H7 (cell line): Measurements from ENCODE around the gene LYRM9. TPM values are rescaled to one million over a fixed set of nuclear protein-coding genes. Genes with fewer than 3 reads are reported as not detected.
"Not testable (repeated sequence)": the region's sequence is repeated elsewhere in the genome, so short reads cannot be mapped to it uniquely, and the experiment has no call there.

Source experiments
- DNase-seq: peaks from one replicate; pipeline ENCODE4 v3.0.0; 2012
- H3K27me3 ChIP-seq: 2 replicates; pipeline ENCODE4 v1.6.0; 2011; ENCODE audit warnings: mild to moderate bottlenecking, low read length; ENCODE audit not compliant: control insufficient read depth, insufficient read depth
- H3K36me3 ChIP-seq: replicated peaks from 2 replicates; pipeline ENCODE4 v1.5.1; 2011; ENCODE audit warnings: low read length; ENCODE audit not compliant: control insufficient read depth, insufficient read depth
- H3K4me3 ChIP-seq: 2 replicates; pipeline ENCODE4 v1.5.1; 2011; ENCODE audit warnings: low read depth, mild to moderate bottlenecking, control low read depth, low read length, moderate library complexity; ENCODE audit not compliant: insufficient read depth
- total RNA-seq: library from RNA; depleted of rRNA; stranded (reverse); fragments of >200 nt; shearing (Covaris generic); gene quantifications from 2 replicates; pipeline ENCODE4 v1.2.3, GENCODE V29; 2014

The LYRM9 gene
- total RNA-seq, 1 experiment from 2014 or later, result 3.4 TPM

GRCh38 chr17:27896701-27897100 is 3.5 kb upstream of the LYRM9 start:
- H3K36me3 ChIP-seq, result no peaks in the 10 kb centered on the region
- no peak overlapping the region for H3K4me3 ChIP-seq
- H3K27me3 ChIP-seq, result 0 out of 2 replicates have a peak, but pooled peaks cover 1% of the 10 kb centered on the region
- DNase-seq, result no peak

GRCh38 chr17:27895940-27896535 is 2.9 kb upstream of the LYRM9 start:
- H3K27me3 ChIP-seq, result 0 out of 2 replicates have a peak, but pooled peaks cover 1% of the 10 kb centered on the region
- no peak overlapping the region for H3K4me3 ChIP-seq
- H3K36me3 ChIP-seq, result no peaks in the 10 kb centered on the region
- DNase-seq, result no peak

- Histone ChIP-seq H3K27me3 (0 out of 2 replicates have a peak, but pooled peaks cover 1% of the 10 kb centered on the region), H3K4me3 (no peak overlapping the region), H3K36me3 (no peaks in the 10 kb centered on the region)
- no peak for DNase-seq
Measured at GRCh38 chr17:27895123-27895895, 2.1 kb upstream of the LYRM9 start.

- Histone ChIP-seq H3K4me3 (no peak overlapping the region), H3K27me3 (0 out of 2 replicates have a peak, but pooled peaks cover 4% of the 10 kb centered on the region), H3K36me3 (no peaks in the 10 kb centered on the region)
- DNase-seq, result no peak
Measured at GRCh38 chr17:27893841-27894503, 807 bp upstream of the LYRM9 start.

- Histone ChIP-seq H3K36me3 (no peaks in the 10 kb centered on the region), H3K4me3 (peak overlapping the region; percentile 55), H3K27me3 (0 out of 2 replicates have a peak, but pooled peaks cover 4% of the 10 kb centered on the region)
- DNase-seq, result no peak
Measured at GRCh38 chr17:27892542-27892865, 661 bp downstream of the LYRM9 start.

- H3K27me3 ChIP-seq, result 0 out of 2 replicates have a peak, but pooled peaks cover 4% of the 10 kb centered on the region
- no peak for DNase-seq
- no peaks in the 10 kb centered on the region for H3K36me3 ChIP-seq
- H3K4me3 ChIP-seq, result no peak overlapping the region
Measured at GRCh38 chr17:27891841-27892240, 1.3 kb downstream of the LYRM9 start.

- Histone ChIP-seq H3K27me3 (0 out of 2 replicates have a peak, but pooled peaks cover 4% of the 10 kb centered on the region), H3K4me3 (no peak overlapping the region), H3K36me3 (no peaks in the 10 kb centered on the region)
- DNase-seq, result no peak
Measured at GRCh38 chr17:27889711-27890251, 3.4 kb downstream of the LYRM9 start.

- Histone ChIP-seq H3K27me3 (0 out of 2 replicates have a peak, but pooled peaks cover 4% of the 10 kb centered on the region), H3K36me3 (no peaks in the 10 kb centered on the region), H3K4me3 (no peak overlapping the region)
- peak; percentile 77 for DNase-seq
Measured at GRCh38 chr17:27888945-27889344, 4.2 kb downstream of the LYRM9 start.

- Histone ChIP-seq H3K27me3 (0 out of 2 replicates have a peak, but pooled peaks cover 4% of the 10 kb centered on the region), H3K36me3 (no peaks in the 10 kb centered on the region), H3K4me3 (no peak overlapping the region)
- DNase-seq, result no peak
Measured at GRCh38 chr17:27888067-27888466, 5.1 kb downstream of the LYRM9 start.

- not testable (repeated sequence) for H3K27me3 ChIP-seq, DNase-seq, H3K4me3 ChIP-seq, H3K36me3 ChIP-seq
Measured at GRCh38 chr17:27886348-27886906, 6.7 kb downstream of the LYRM9 start.

- Histone ChIP-seq H3K4me3 (no peak overlapping the region), H3K36me3 (no peaks in the 10 kb centered on the region), H3K27me3 (no peaks in the 10 kb centered on the region)
- no peak for DNase-seq
Measured at GRCh38 chr17:27882162-27882840, 10.9 kb downstream of the LYRM9 start.

- no peaks in the 10 kb centered on the region for H3K36me3 ChIP-seq
- H3K4me3 ChIP-seq, result no peak overlapping the region
- no peaks in the 10 kb centered on the region for H3K27me3 ChIP-seq
- peak; percentile 93 for DNase-seq
Measured at GRCh38 chr17:27879987-27880608, 13.1 kb downstream of the LYRM9 start.

GRCh38 chr17:27878776-27879562 is 14.2 kb downstream of the LYRM9 start:
- Histone ChIP-seq H3K4me3 (no peak overlapping the region), H3K27me3 (no peaks in the 10 kb centered on the region), H3K36me3 (no peaks in the 10 kb centered on the region)
- DNase-seq, result no peak
